Subcutaneous preadipocyte (primary cell): ENCODE results near the gene CDC42SE2. TPM values are rescaled to one million over a fixed set of nuclear protein-coding genes. Genes with fewer than 3 reads are reported as not detected.

Experiments
- small RNA-seq: library from RNA; depleted of rRNA; stranded (forward); fragments of <200 nt; gene quantifications from one replicate; pipeline ENCODE3, GENCODE V24; 2012
- total RNA-seq: library from RNA; depleted of rRNA; stranded (reverse); fragments of >200 nt; gene quantifications from 2 replicates; pipeline ENCODE4 v1.2.3, GENCODE V29; 2012

The CDC42SE2 gene, protein sequence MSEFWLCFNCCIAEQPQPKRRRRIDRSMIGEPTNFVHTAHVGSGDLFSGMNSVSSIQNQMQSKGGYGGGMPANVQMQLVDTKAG
- total RNA-seq: 16.9 and 19.7 TPM in 2 replicates

GRCh38 chr5:131263648-131264450, at the start of gene CDC42SE2:
Gene CDC42SE2, plus strand, starts transcription at chr5:131264053. Its CDS starts 95,441 bp downstream, at chr5:131359494.

Small RNA genes lying within 50 kb of the gene (small RNA-seq; reads per million reads assigned to genes)
- gene AC004777.1 (not detected), gene RF02271 (not detected)

Other genes starting within 250 kb of the CDC42SE2 start
- gene HINT1, start 98.8 kb upstream of the CDC42SE2 start, total RNA-seq: 120 and 182 TPM in 2 replicates
- 6.2 and 9.6 TPM in 2 replicates for gene LYRM7, start 93.1 kb upstream of the CDC42SE2 start, total RNA-seq